Neuronal stem cell (in vitro differentiated cells): Measurements from ENCODE around the gene SCGB3A2.
"Not testable (repeated sequence)": the region's sequence is repeated elsewhere in the genome, so short reads cannot be mapped to it uniquely, and the experiment has no call there.

Experiments
- DNase-seq: peaks from one replicate; pipeline ENCODE4 v3.0.0-alpha.2; 2013; ENCODE audit warnings: low spot score
- H2AFZ ChIP-seq: one replicate; pipeline ENCODE4 v1.6.1; 2013; ENCODE audit warnings: mild to moderate bottlenecking, low read length, inconsistent platforms
- H2AK5ac ChIP-seq: 2 replicates; pipeline ENCODE4 v1.6.1; 2013; ENCODE audit warnings: low read depth, mild to moderate bottlenecking, inconsistent platforms, low read length, moderate library complexity, mixed read lengths
- H2BK120ac ChIP-seq: 2 replicates; pipeline ENCODE4 v1.6.1; 2013; ENCODE audit warnings: low read depth, mild to moderate bottlenecking, inconsistent platforms, low read length, moderate library complexity, mixed read lengths
- H2BK12ac ChIP-seq: one replicate; pipeline ENCODE4 v1.6.1; 2013; ENCODE audit warnings: low read length, inconsistent platforms
- H2BK15ac ChIP-seq: 2 replicates; pipeline ENCODE4 v1.6.1; 2013; ENCODE audit warnings: mild to moderate bottlenecking, low read length, inconsistent platforms, mixed read lengths
- H2BK5ac ChIP-seq: one replicate; pipeline ENCODE4 v1.6.1; 2013; ENCODE audit warnings: inconsistent platforms, mild to moderate bottlenecking, low read length, moderate library complexity
- H3K14ac ChIP-seq: one replicate; pipeline ENCODE4 v1.6.1; 2013; ENCODE audit warnings: low read length, inconsistent platforms
- H3K18ac ChIP-seq: 2 replicates; pipeline ENCODE4 v1.6.1; 2013; ENCODE audit warnings: low read length, inconsistent platforms
- H3K23ac ChIP-seq: 2 replicates; pipeline ENCODE4 v1.6.1; 2013; ENCODE audit warnings: low read depth, mild to moderate bottlenecking, mixed read lengths, low read length, inconsistent platforms; ENCODE audit not compliant: poor library complexity
- H3K27ac ChIP-seq: replicated peaks from 3 replicates; pipeline ENCODE4 v1.5.1; 2013; ENCODE audit warnings: low read length, inconsistent platforms
- H3K27me3 ChIP-seq, 3 experiments: 2 replicates each; pipeline ENCODE4 v1.6.1; 2013; ENCODE audit warnings: low read length in 3 of 3, mild to moderate bottlenecking in 2 of 3, inconsistent platforms in 1 of 3, low read depth in 1 of 3, mixed read lengths in 1 of 3, moderate library complexity in 1 of 3; ENCODE audit not compliant: control insufficient read depth in 3 of 3, insufficient read depth in 3 of 3
- H3K36me3 ChIP-seq, 2 donors: replicated peaks in 1 of 2; 2 replicates each; pipeline ENCODE4 v1.6.1; 2013; ENCODE audit warnings: low read length in 2 of 2; ENCODE audit not compliant: control insufficient read depth in 2 of 2, insufficient read depth in 2 of 2
- H3K4ac ChIP-seq: 2 replicates; pipeline ENCODE4 v1.6.1; 2013; ENCODE audit warnings: inconsistent platforms, mild to moderate bottlenecking, low read length, moderate library complexity
- H3K4me1 ChIP-seq, 2 donors: 1 replicate in 1 of 2; 2 replicates in 1 of 2; pipeline ENCODE4 v1.6.1; 2013; ENCODE audit warnings: low read length in 2 of 2, low read depth in 1 of 2; ENCODE audit not compliant: control insufficient read depth in 2 of 2, insufficient read depth in 1 of 2
- H3K4me2 ChIP-seq: one replicate; pipeline ENCODE4 v1.6.1; 2013; ENCODE audit warnings: mild to moderate bottlenecking, low read length, inconsistent platforms; ENCODE audit not compliant: insufficient read depth, poor library complexity, severe bottlenecking
- H3K4me3 ChIP-seq, 2 donors: 2 replicates each; pipeline ENCODE4 v1.5.1; 2013; ENCODE audit warnings: low read length in 2 of 2, mild to moderate bottlenecking in 2 of 2, inconsistent platforms in 1 of 2, moderate library complexity in 1 of 2
- H3K79me1 ChIP-seq: one replicate; pipeline ENCODE4 v1.6.1; 2013; ENCODE audit warnings: low read depth, mild to moderate bottlenecking, inconsistent platforms, low read length, moderate library complexity
- H3K9ac ChIP-seq: one replicate; pipeline ENCODE4 v1.6.1; 2013; ENCODE audit warnings: mild to moderate bottlenecking, low read depth, low read length, inconsistent platforms; ENCODE audit not compliant: poor library complexity
- H3K9me3 ChIP-seq, 2 donors: replicated peaks in 1 of 2; 2 replicates each; pipeline versions ENCODE3 to v1.6.1; 2013; ENCODE audit warnings: low read length in 2 of 2, mild to moderate bottlenecking in 2 of 2, inconsistent platforms in 1 of 2, low read depth in 1 of 2, mixed read lengths in 1 of 2, moderate library complexity in 1 of 2; ENCODE audit not compliant: control insufficient read depth in 2 of 2, insufficient read depth in 1 of 2
- H4K8ac ChIP-seq: one replicate; pipeline ENCODE4 v1.6.1; 2013; ENCODE audit warnings: low read depth, mild to moderate bottlenecking, inconsistent platforms, low read length, moderate library complexity
- H4K91ac ChIP-seq: one replicate; pipeline ENCODE4 v1.6.1; 2013; ENCODE audit warnings: low read length, low read depth, mild to moderate bottlenecking, inconsistent platforms; ENCODE audit not compliant: poor library complexity
- WGBS, 2 donors: extraction: QIAGEN DNeasy Blood & Tissue Kit; methylation state at CpG; one replicate each; pipeline ENCODE4 v1.1.7; 2013; ENCODE audit warnings: missing lambda C conversion rate in 2 of 2, mixed read lengths in 1 of 2; ENCODE audit not compliant: insufficient read length in 2 of 2, insufficient replicate concordance in 1 of 2; ENCODE audit errors: extremely low coverage in 2 of 2; 5-methylcytosine and 5-hydroxymethylcytosine counted together

Gene SCGB3A2

GRCh38 chr5:147860641-147861025 is 17.9 kb upstream of the SCGB3A2 start:
- Histone ChIP-seq H4K91ac (no peak overlapping the region), H3K4me3 (no peak overlapping the region), H3K27ac (no peak overlapping the region), H2AK5ac (no peak overlapping the region), H4K8ac (no peak overlapping the region), H2BK15ac (no peak overlapping the region), H3K14ac (no peak overlapping the region), H3K27me3 (peaks cover 0 to 12% (median 0%) of the 10 kb centered on the region in 3 experiments), H2BK120ac (no peak overlapping the region), H3K4ac (no peak overlapping the region), H3K23ac (no peak overlapping the region), H3K4me2 (no peak overlapping the region), H3K79me1 (no peaks in the 10 kb centered on the region), H2BK5ac (no peak overlapping the region), H3K18ac (no peak overlapping the region), H2BK12ac (no peak overlapping the region), H3K9me3 (no peaks in the 10 kb centered on the region), H2AFZ (no peak overlapping the region), H3K9ac (no peak overlapping the region), H3K4me1 (no peaks in the 10 kb centered on the region), H3K36me3 (no peaks in the 10 kb centered on the region)
- DNase-seq: no peak
- no CpG with 5 or more reads among the region's 1 CpG for WGBS, 2 donors

GRCh38 chr5:147863454-147864158 is 14.9 kb upstream of the SCGB3A2 start:
- Histone ChIP-seq H3K14ac (no peak overlapping the region), H3K9me3 (no peaks in the 10 kb centered on the region)
- WGBS, 2 donors: no CpG with 5 or more reads among the region's 3 CpGs

DNA sequence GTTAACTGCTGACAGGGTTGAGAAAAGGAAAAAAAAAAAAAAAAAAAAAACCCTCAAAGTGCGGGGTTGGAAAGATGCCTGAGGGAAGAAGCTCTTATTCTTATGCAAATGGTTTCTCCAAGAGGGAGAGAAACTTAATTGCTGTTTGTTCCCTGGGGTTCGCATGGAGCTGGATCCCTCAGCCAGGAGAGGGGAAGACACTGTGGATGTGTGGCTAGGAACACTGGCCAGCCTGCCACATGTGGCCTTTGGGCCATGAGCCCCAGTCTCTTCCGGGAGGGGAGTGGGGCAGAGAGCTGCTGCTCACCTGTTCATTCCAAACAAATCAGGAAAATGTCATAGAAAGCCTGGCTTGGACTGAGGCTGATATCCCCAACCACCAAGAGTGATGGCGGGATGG is 9.4 kb upstream of the SCGB3A2 start:
- Histone ChIP-seq H3K36me3 (no peaks in the 10 kb centered on the region), H3K9ac (no peak overlapping the region), H3K4me3 (no peak overlapping the region), H3K14ac (no peak overlapping the region), H2AFZ (no peak overlapping the region), H4K8ac (no peak overlapping the region), H3K9me3 (no peaks in the 10 kb centered on the region), H3K4me2 (no peak overlapping the region), H2AK5ac (no peak overlapping the region), H2BK120ac (no peak overlapping the region), H3K18ac (no peak overlapping the region), H2BK15ac (no peak overlapping the region), H3K79me1 (no peaks in the 10 kb centered on the region), H3K27ac (no peak overlapping the region), H3K4me1 (peaks cover 0 to 5% of the 10 kb centered on the region in 2 donors), H4K91ac (no peak overlapping the region), H3K27me3 (peaks cover 0 to 10% (median 0%) of the 10 kb centered on the region in 3 experiments), H2BK5ac (no peak overlapping the region), H3K23ac (no peak overlapping the region), H3K4ac (no peak overlapping the region), H2BK12ac (no peak overlapping the region)
- no CpG with 5 or more reads among the region's 4 CpGs for WGBS, 2 donors
- DNase-seq: no peak

More at GRCh38 chr5:147863454-147864158, 14.9 kb upstream of the SCGB3A2 start:
- Histone ChIP-seq H3K4ac (no peak overlapping the region), H3K18ac (no peak overlapping the region), H2BK12ac (no peak overlapping the region), H4K8ac (no peak overlapping the region), H3K23ac (no peak overlapping the region), H2AFZ (no peak overlapping the region), H3K36me3 (no peaks in the 10 kb centered on the region), H3K4me1 (no peaks in the 10 kb centered on the region), H2BK120ac (no peak overlapping the region), H3K27ac (no peak overlapping the region), H4K91ac (no peak overlapping the region), H3K27me3 (peaks cover 0 to 5% (median 0%) of the 10 kb centered on the region in 3 experiments), H2AK5ac (no peak overlapping the region), H3K4me2 (no peak overlapping the region), H2BK15ac (no peak overlapping the region), H3K79me1 (no peaks in the 10 kb centered on the region), H2BK5ac (no peak overlapping the region), H3K4me3 (no peak overlapping the region), H3K9ac (no peak overlapping the region)
- no peak for DNase-seq

GRCh38 chr5:147869892-147870291 is 8.6 kb upstream of the SCGB3A2 start:
- not testable (repeated sequence) for H3K9me3 ChIP-seq, H3K27ac ChIP-seq, H3K36me3 ChIP-seq, H3K23ac ChIP-seq, H4K8ac ChIP-seq, H2BK120ac ChIP-seq, H3K4ac ChIP-seq, H3K18ac ChIP-seq, H2AK5ac ChIP-seq, H3K4me2 ChIP-seq, H3K79me1 ChIP-seq, H2AFZ ChIP-seq, DNase-seq, H2BK5ac ChIP-seq, H4K91ac ChIP-seq, H3K9ac ChIP-seq, H3K14ac ChIP-seq, H2BK12ac ChIP-seq, H3K4me3 ChIP-seq, H2BK15ac ChIP-seq, H3K4me1 ChIP-seq
- no CpG with 5 or more reads among the region's 6 CpGs for WGBS, 2 donors
- H3K27me3 ChIP-seq: peaks cover 0 to 10% (median 0%) of the 10 kb centered on the region in 3 experiments
